GM12878 (cell line): Measurements from ENCODE around the gene FN1.

Source experiments
- CBX3 ChIP-seq: fragments of 200-600 bp; sonication (generic); IDR thresholded peaks from 2 replicates; pipeline ENCODE4 v1.6.1; 2016; ENCODE audit warnings: low read depth, borderline replicate concordance
- CHD2 ChIP-seq: IDR thresholded peaks from 2 replicates; pipeline ENCODE4 v1.6.1; 2011; ENCODE audit warnings: low read depth, low read length, improper control_type of control experiment, borderline replicate concordance
- EP300 ChIP-seq, 2 experiments: fragments of 150-350 bp in 1 of 2; IDR thresholded peaks; 2 replicates each; pipeline ENCODE4 v1.6.1; 2011 to 2012; ENCODE audit warnings: low read depth in 2 of 2, low read length in 2 of 2, borderline replicate concordance in 1 of 2, improper control_type of control experiment in 1 of 2, inconsistent platforms in 1 of 2; ENCODE audit not compliant: control insufficient read depth in 1 of 2
- ESRRA ChIP-seq: IDR thresholded peaks from 2 replicates; pipeline ENCODE4 v1.6.1; 2012; ENCODE audit warnings: mild to moderate bottlenecking, low read length, improper control_type of control experiment
- EZH2 ChIP-seq: IDR thresholded peaks from 2 replicates; pipeline ENCODE4 v1.6.1; 2012; ENCODE audit warnings: low read depth, mild to moderate bottlenecking, control low read depth, inconsistent platforms, low read length, borderline replicate concordance; ENCODE audit not compliant: control insufficient read depth
- HDAC6 ChIP-seq: fragments of 200-600 bp; sonication (generic); IDR thresholded peaks from one replicate; pipeline ENCODE4 v1.8.0; 2017; ENCODE audit warnings: antibody characterized with exemption; ENCODE audit not compliant: unreplicated experiment
- JUND ChIP-seq: IDR thresholded peaks from 2 replicates; pipeline ENCODE4 v1.6.1; 2012; ENCODE audit warnings: low read depth, mild to moderate bottlenecking, low read length, improper control_type of control experiment, moderate library complexity
- POLR2A ChIP-seq: IDR thresholded peaks from 2 replicates; pipeline ENCODE4 v1.6.1; 2011; ENCODE audit warnings: low read depth, mild to moderate bottlenecking, low read length
- TF ChIP-seq, protein P1 (sequence below): IDR thresholded peaks from 2 replicates; pipeline ENCODE4 v1.6.1; 2012; ENCODE audit warnings: low read length, inconsistent platforms
- TF ChIP-seq, protein P2 (sequence below), 3 experiments: IDR thresholded peaks in 2 of 3; conservative IDR thresholded peaks in 1 of 3; 2 replicates each; pipeline ENCODE4 v1.5.1; 2011; ENCODE audit warnings: low read depth in 3 of 3, low read length in 3 of 3, mild to moderate bottlenecking in 3 of 3, control low read depth in 2 of 3, moderate library complexity in 2 of 3, inconsistent platforms in 1 of 3, mixed read lengths in 1 of 3; ENCODE audit not compliant: control insufficient read depth in 2 of 3, insufficient read depth in 1 of 3; ENCODE audit errors: extremely low read depth in 1 of 3
- TF ChIP-seq, protein P3 (sequence below): fragments of 450-650 bp; conservative IDR thresholded peaks from 2 replicates; pipeline ENCODE4 v1.6.1; 2017; ENCODE audit warnings: mild to moderate bottlenecking, moderate library complexity

DNA sequence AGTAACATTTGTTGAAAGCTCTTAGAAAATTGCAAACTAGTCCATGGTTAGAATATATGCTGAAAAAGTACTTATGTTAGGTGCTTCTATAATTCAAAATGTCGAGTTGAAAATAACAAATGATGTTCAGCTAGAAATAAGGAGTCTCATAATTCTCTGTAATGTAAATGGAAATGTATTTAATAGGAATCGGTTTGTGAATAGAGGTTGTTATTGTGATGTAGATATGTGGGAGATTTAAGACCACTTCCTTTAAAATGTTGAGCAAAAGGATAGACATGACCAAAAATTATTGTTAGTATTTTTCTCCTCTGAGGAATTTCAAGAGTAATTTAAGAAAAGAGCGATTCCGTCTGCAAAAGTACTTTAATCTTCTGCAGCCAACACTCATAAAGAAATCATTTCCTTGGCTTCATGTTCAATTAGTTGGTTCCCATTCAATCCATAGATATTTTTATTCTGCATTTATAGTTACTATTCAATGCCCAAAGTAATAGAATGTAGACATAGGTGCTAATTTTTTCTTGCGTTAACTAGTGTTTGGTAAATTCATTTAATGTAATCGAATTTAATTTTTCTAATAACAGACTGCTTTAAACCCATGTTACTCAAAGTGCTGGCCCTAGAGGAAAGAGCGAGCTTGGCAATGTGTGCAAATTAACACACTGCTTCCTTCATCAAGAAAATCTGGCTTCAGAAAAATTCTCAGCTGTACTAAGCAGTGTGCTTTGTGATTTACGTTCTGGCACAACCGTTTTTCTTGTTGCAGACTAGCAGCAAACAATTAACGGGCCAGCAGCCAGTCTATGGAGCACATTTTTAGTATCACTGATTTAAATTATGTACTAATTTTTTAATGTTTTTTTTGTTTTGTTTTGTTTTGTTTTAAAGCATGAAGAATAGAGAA is 32.2 kb downstream of the FN1 start:
- TF ChIP-seq, protein P1, sequence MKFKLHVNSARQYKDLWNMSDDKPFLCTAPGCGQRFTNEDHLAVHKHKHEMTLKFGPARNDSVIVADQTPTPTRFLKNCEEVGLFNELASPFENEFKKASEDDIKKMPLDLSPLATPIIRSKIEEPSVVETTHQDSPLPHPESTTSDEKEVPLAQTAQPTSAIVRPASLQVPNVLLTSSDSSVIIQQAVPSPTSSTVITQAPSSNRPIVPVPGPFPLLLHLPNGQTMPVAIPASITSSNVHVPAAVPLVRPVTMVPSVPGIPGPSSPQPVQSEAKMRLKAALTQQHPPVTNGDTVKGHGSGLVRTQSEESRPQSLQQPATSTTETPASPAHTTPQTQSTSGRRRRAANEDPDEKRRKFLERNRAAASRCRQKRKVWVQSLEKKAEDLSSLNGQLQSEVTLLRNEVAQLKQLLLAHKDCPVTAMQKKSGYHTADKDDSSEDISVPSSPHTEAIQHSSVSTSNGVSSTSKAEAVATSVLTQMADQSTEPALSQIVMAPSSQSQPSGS, result no peak
- TF ChIP-seq, protein P2, sequence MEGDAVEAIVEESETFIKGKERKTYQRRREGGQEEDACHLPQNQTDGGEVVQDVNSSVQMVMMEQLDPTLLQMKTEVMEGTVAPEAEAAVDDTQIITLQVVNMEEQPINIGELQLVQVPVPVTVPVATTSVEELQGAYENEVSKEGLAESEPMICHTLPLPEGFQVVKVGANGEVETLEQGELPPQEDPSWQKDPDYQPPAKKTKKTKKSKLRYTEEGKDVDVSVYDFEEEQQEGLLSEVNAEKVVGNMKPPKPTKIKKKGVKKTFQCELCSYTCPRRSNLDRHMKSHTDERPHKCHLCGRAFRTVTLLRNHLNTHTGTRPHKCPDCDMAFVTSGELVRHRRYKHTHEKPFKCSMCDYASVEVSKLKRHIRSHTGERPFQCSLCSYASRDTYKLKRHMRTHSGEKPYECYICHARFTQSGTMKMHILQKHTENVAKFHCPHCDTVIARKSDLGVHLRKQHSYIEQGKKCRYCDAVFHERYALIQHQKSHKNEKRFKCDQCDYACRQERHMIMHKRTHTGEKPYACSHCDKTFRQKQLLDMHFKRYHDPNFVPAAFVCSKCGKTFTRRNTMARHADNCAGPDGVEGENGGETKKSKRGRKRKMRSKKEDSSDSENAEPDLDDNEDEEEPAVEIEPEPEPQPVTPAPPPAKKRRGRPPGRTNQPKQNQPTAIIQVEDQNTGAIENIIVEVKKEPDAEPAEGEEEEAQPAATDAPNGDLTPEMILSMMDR (IDR thresholded peaks at IDR 0.05 in 2 of 3, conservative IDR thresholded peaks at IDR 0.05 in 1 of 3; ENCODE audit: control insufficient read depth in 2 of 3, extremely low read depth in 1 of 3, insufficient read depth in 1 of 3, low read depth in 3 of 3, low read length in 3 of 3), result no peak
- TF ChIP-seq POLR2A (no peak), EZH2 (no peak), ESRRA (no peak), JUND (no peak), CBX3 (no peak), CHD2 (no peak), HDAC6 (no peak), EP300 (IDR thresholded peaks at IDR 0.05; ENCODE audit: borderline replicate concordance in 1 of 2, control insufficient read depth in 1 of 2, low read depth in 2 of 2, low read length in 2 of 2) (no peak)
- TF ChIP-seq, protein P3, sequence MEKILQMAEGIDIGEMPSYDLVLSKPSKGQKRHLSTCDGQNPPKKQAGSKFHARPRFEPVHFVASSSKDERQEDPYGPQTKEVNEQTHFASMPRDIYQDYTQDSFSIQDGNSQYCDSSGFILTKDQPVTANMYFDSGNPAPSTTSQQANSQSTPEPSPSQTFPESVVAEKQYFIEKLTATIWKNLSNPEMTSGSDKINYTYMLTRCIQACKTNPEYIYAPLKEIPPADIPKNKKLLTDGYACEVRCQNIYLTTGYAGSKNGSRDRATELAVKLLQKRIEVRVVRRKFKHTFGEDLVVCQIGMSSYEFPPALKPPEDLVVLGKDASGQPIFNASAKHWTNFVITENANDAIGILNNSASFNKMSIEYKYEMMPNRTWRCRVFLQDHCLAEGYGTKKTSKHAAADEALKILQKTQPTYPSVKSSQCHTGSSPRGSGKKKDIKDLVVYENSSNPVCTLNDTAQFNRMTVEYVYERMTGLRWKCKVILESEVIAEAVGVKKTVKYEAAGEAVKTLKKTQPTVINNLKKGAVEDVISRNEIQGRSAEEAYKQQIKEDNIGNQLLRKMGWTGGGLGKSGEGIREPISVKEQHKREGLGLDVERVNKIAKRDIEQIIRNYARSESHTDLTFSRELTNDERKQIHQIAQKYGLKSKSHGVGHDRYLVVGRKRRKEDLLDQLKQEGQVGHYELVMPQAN, result no peak
